Ovary (tissue), 3 donors: ENCODE data around the gene SH3BGRL2.

ENCODE experiments used
- EP300 ChIP-seq: sonication (generic); formaldehyde crosslinking; IDR thresholded peaks from one replicate; pipeline ENCODE4 v1.6.1; 2017; ENCODE audit warnings: antibody characterized with exemption
- POLR2A ChIP-seq: fragments of 450-650 bp; IDR thresholded peaks from one replicate; pipeline ENCODE4 v1.6.1; 2017; ENCODE audit warnings: antibody characterized with exemption, mild to moderate bottlenecking, moderate library complexity
- TF ChIP-seq, protein P1 (sequence below), 3 donors: fragments of 450-650 bp in 2 of 3; fragments of 200-600 bp in 1 of 3; IDR thresholded peaks; one replicate each; pipeline versions ENCODE4 v1.5.1 to v1.8.0; 2016 to 2022; ENCODE audit warnings: antibody characterized with exemption in 3 of 3, mild to moderate bottlenecking in 1 of 3
- donor health status: DM: no; HTN: no; CAD: no.

DNA sequence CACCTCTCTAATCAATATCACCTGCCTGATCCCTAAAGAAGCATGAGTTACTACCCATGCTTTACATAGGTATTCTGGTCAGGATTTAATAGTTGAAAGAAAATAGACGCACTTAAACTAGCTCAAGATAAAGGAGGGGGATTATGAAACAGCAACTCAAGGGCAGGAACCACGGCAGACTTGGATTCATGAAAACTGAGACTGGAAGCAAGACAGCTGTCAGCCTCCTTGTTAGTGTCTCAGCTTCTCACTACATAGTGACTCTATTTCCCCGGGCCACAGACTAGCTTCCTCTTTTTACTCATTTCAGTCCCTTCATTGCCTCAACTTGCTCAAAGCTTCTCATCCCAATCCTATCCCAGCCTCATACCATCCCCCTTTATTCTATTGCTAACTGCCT lies 4.3 kb upstream of the SH3BGRL2 start:
- TF ChIP-seq, protein P1, sequence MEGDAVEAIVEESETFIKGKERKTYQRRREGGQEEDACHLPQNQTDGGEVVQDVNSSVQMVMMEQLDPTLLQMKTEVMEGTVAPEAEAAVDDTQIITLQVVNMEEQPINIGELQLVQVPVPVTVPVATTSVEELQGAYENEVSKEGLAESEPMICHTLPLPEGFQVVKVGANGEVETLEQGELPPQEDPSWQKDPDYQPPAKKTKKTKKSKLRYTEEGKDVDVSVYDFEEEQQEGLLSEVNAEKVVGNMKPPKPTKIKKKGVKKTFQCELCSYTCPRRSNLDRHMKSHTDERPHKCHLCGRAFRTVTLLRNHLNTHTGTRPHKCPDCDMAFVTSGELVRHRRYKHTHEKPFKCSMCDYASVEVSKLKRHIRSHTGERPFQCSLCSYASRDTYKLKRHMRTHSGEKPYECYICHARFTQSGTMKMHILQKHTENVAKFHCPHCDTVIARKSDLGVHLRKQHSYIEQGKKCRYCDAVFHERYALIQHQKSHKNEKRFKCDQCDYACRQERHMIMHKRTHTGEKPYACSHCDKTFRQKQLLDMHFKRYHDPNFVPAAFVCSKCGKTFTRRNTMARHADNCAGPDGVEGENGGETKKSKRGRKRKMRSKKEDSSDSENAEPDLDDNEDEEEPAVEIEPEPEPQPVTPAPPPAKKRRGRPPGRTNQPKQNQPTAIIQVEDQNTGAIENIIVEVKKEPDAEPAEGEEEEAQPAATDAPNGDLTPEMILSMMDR (IDR thresholded peaks at IDR 0.05): no peak
- no peak for TF ChIP-seq POLR2A
- TF ChIP-seq EP300: no peak
